C1 segment of cervical spinal cord (tissue), 14 donors: Measurements from ENCODE around the gene KIF25.
"Not testable (repeated sequence)": the region's sequence is repeated elsewhere in the genome, so short reads cannot be mapped to it uniquely, and the experiment has no call there.

Experiments used
- DNase-seq, 14 donors: peaks; one replicate each; lab custom pipeline; 2025; lab: John Stamatoyannopoulos, UW

Gene KIF25

DNA sequence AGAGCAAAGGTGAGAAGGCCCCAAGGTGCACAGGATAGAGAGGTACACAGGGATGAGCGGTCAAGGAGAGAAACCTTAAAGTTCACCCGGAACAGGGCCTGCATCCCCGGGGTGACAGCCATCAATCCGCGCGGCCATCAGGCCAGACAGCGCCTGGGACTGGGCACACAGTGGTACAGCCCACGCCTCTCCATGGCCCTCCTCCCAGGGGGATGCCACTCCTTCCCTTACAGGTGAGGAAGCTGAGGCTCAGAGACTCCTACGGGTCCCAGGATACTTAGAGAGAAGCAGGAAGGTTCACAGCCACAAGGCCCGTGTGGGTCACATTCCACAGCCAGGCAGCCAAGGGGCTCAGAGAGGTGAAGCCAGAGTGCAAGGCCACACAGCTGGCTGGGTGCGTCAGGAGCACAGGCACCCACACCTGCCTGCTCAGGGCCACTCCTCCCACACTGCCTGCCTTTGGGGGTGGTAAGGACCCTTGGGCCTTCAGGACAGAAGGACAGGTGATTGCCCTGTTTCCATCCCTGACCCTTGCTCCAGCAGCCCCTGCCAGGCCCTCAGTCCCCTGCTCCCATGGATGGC is 66.8 kb downstream of the KIF25 start:
- DNase-seq: no peak

DNA sequence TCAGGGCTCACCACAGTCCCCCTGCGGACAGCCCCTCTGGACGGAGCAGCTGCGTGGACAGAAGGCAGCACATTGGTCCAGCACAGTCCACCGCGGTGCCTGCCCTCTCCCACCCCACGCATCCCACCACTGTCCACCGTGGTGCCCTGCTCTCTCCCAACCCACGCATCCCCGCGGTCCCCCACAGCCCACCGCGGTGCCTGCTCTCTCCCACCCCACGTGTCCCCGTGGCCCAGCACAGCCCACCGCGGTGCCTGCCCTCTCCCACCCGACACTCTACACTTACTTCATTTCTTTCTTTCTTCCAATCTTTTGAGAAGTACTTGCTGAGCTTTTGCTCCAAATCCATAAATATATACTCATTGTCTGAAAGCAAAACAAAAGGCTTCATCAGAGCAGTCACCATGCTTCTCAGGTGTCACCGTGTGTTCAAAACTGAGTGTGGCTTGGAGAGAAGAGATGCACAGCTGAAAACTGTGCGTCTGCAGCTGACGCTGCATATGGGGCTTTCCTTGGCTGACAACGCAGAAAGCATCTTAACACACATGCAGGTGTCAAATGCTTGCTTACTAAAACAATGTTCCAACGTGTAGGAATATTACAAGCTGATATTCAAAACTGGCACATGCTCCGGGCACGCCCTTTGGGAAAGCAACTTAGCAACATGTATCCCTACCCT is 69.7 kb downstream of the KIF25 start:
- no peak for DNase-seq

DNA sequence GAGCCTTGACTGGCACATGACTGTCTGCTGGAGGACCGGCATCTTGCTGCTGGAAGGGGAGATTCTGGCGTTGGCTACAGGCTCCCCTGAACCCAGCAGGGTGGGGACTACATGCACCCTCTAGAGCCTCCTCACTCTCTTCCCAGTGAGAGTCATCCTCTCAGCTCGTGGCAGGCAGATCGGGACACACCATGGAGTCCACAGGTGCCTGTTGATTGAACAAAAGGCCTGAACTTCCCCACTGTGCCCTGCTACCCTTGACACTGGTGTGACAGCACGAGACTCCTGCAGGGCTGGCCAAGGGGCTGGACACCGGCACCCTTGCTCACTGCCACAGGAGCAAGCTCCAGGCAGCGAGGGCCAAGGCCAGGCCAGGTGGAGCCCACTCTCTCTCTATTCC is 73.3 kb downstream of the KIF25 start:
- DNase-seq: no peak

GRCh38 chr6:168071620-168072019 is 74.1 kb downstream of the KIF25 start:
- no peak for DNase-seq

DNA sequence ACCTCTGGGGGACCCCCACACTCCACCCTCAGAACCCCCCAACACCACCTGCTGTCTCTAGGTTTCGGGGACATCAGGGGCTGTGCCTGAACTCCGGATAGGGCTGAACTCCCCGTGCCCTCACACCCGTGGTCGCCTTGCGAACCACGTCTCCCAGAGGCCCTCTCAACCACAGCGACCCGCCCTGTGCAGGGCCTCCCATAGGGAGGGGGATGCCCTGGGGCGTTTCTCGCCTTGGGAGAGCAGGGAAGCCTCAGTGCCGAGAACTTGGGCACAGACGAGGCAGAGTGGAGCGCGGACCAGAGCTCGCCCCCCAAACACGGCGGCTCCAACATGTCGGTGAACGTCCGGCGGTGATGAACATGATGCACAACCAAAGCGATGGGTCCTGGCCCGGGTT is 74.8 kb downstream of the KIF25 start:
- DNase-seq: no peak

DNA sequence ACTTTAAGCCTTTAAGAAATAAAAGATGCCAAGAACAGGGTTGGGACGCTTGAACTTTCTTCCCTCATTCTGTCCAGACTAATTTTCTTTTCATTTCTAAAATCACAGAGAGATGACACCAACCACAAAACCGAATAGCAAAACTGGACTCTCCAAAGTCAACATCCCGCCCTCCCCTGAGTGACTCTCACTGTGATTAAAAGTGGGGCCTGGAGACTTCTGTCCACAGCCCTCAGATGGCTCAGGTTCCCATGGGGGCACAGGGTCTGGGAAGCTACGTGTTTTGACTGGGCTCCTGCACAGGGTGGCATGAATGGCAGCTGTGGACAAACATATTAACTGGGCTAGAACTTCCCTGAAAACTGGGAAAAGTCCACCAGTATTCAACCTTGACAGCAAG is 75.3 kb downstream of the KIF25 start:
- DNase-seq: no peak

- DNase-seq: no peak
These were observed 76.7 kb downstream of the KIF25 start for GRCh38 chr6:168073937-168074730.

DNA sequence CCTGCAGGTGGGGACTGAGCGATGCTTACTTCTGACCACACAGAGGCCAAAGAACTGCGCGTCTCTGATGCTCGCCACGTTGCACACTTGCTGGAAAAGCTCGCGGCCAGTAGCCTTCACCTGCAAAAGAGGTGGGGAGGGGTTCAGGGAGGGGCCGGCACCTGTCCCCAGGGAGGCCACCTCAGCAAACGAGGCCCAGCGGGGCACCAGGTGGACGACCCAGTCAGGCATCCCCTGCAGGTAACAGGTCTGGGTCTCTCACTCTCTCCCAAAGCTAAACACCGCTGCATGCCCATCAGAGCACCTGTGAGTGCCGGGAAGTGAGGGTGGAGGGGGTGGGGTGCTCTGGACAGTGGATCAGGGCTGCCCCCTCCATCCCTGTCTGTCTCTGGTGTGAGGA is 77.7 kb downstream of the KIF25 start:
- no peak for DNase-seq

DNA sequence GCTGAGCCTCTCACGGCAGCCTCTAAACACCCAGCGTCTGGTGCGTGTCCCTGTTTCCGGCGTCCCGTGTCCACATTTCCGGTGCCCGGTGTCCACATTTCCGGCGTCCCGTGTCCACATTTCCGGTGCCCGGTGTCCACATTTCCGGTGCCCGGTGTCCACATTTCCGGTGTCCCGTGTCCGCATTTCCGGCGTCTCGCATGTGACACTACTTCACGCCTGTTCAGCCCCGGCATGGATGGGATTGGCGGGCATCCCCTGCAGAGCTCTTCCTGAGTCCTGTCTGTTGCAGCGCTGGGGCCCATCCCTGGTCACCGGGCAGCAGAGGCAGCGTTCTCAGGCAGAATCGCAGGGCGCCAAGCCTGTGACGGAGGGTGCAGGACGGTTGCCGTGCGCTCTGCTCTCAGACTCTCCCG is 78.3 kb downstream of the KIF25 start:
- DNase-seq: no peak

- DNase-seq: not testable (repeated sequence)
These were observed 79.9 kb downstream of the KIF25 start for GRCh38 chr6:168077401-168077800.

GRCh38 chr6:168078175-168078942 is 80.9 kb downstream of the KIF25 start:
- DNase-seq: no peak

- no peak for DNase-seq
These were observed 81.5 kb downstream of the KIF25 start, which contains the start of gene FRMD1 for GRCh38 chr6:168078943-168079405. Gene FRMD1, minus strand, starts transcription at chr6:168079212. Its CDS starts 118 bp downstream, at chr6:168079094.

DNA sequence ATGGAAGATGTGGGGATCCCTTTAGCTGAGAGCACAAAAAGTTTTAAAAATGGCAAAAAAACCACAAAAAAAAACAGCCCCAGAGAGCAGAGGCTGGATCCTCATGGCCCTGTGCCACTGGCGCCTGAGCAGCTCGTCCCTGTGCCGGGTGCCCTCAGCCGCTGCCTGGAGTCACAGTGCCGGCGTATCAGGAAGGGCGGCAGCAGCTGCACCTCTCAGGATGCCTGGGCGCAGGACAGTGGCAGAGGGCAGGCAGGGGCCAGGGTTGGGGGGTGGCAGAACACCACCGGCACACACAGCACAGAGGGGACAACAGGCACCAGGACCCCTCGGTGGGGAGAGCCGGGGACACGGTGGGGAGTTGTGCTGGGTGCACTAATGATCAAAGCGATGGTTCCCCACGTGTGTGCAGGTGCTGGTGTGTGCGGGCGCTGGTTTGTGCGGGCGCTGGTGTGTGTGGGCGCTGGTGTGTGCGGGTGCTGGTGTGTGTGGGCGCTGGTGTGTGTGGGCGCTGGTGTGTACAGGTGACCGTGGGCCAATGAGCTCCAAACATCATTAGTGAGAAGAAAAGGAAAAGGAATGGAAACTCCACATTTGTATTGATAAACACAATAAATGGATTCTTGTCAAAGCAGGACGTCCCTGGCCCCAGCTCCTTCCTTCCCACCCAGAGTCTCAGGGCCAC is 83.1 kb downstream of the KIF25 start:
- DNase-seq: no peak

- DNase-seq: no peak
These were observed 84.5 kb downstream of the KIF25 start for GRCh38 chr6:168081858-168082546.

DNA sequence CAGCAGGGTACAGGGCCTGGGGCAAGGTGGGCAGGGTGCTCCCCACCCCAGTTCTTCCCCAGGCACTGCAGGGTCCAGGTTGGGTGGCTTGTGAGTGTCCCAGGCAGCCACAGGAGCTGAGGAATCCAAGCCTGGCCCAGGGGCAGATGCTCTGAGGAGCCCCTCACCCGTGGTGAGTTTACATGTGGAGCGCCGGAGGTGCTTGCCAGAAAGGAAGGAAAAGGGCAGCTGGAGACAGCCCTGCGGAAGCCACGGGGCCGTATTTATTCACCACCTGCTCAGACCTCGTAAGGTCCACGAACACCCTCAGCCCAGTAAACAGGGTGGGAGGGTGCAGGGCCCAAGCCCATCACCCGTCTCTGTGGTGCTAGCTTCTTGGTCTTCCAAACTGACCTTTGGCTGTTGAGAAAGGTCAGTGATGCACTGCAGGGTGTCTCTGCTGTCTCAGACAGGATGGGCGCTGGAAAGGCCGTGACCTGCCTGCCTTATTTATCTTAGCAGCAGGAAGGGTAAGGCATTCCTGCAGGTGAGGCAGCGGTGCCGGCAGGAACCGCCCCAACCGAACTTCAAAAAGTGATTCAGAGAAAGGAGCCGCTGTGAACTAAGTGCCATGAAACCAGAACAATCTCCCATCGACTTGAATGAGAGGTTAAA is 85.5 kb downstream of the KIF25 start:
- DNase-seq: no peak

DNA sequence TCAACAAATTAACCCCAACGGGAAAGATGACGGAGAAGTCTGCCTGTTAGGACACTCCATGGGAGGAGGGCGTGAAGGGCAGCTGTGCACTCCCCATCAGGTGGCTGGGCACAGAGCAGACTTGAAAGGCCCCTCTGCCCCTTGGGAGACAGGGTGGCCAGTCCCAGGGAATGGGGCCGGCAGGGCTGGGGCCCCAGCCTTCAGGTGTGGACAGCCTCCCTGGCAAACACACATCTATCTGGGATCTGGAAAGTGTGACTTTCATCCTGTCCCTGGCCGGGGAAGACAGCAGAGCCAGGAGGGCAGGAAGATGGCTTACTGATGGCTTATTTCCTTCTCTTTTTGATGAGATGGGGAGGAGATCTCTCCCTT is 86.0 kb downstream of the KIF25 start:
- no peak for DNase-seq

- DNase-seq: no peak
These were observed 87.1 kb downstream of the KIF25 start for GRCh38 chr6:168084465-168085160.

DNA sequence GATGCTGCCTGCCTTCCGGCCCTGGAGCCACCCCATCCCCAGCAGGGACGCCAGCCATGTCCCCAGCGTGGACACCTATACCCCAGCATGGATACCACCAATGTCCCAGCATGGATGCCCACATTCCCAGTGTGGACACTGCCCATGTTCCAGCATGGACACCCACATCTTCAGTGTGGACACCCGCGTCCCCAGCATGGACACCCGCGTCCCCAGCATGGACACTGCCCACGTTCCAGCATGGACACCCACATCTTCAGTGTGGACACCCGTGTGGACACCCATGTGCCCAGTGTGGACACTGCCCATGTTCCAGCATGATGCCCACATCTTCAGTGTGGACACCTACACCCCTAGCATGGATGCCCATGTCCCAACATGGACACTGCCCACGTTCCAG is 88.6 kb downstream of the KIF25 start:
- DNase-seq: no peak

GRCh38 chr6:168086616-168087015 is 89.1 kb downstream of the KIF25 start:
- DNase-seq: no peak
